ENCODE results near the gene TIMP2. TPM values are rescaled to one million over a fixed set of nuclear protein-coding genes. Genes with fewer than 3 reads are reported as not detected.

The TIMP2 gene
- total RNA-seq, 1 experiment from 2014 or later = 24.8 TPM

DNA sequence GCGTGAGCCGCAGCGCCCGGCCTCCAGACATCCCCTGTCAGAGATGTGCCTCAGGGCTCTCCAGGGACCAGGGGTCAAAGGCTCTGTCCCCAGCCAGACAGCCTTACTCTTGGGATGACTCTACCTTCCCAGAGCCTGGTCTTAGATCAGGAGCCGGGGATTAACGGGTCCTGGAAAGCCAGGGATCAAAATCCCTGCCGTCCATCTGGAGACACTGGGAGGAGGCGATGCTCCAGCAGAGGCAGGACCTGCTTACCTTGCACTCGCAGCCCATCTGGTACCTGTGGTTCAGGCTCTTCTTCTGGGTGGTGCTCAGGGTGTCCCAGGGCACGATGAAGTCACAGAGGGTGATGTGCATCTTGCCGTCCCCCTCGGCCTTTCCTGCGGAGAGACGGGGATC, 67.9 kb downstream of the TIMP2 start:
- no peak for DNase-seq (ENCODE audit: unreplicated experiment)
- ChIA-PET POLR2A (no interaction called here), CTCF (no interaction called here)
- H3K4me3 Mint-ChIP-seq (ENCODE audit: unreplicated experiment) = no peak overlapping the region
- H3K4me1 Mint-ChIP-seq (ENCODE audit: insufficient read depth, unreplicated experiment) = peaks cover 14% of the 10 kb centered on the region
- H3K27ac Mint-ChIP-seq (ENCODE audit: low read depth, unreplicated experiment) = no peak overlapping the region
- H3K36me3 Mint-ChIP-seq (ENCODE audit: insufficient read depth, unreplicated experiment) = peaks cover 8% of the 10 kb centered on the region
- intact Hi-C loops (cut with micrococcal nuclease) = no loop called here
- TF ChIP-seq, protein P1, sequence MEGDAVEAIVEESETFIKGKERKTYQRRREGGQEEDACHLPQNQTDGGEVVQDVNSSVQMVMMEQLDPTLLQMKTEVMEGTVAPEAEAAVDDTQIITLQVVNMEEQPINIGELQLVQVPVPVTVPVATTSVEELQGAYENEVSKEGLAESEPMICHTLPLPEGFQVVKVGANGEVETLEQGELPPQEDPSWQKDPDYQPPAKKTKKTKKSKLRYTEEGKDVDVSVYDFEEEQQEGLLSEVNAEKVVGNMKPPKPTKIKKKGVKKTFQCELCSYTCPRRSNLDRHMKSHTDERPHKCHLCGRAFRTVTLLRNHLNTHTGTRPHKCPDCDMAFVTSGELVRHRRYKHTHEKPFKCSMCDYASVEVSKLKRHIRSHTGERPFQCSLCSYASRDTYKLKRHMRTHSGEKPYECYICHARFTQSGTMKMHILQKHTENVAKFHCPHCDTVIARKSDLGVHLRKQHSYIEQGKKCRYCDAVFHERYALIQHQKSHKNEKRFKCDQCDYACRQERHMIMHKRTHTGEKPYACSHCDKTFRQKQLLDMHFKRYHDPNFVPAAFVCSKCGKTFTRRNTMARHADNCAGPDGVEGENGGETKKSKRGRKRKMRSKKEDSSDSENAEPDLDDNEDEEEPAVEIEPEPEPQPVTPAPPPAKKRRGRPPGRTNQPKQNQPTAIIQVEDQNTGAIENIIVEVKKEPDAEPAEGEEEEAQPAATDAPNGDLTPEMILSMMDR (IDR thresholded peaks at IDR 0.05; ENCODE audit: unreplicated experiment) = no peak
- no peaks in the 10 kb centered on the region for H3K27me3 Mint-ChIP-seq (ENCODE audit: insufficient read depth, unreplicated experiment)
- no peaks in the 10 kb centered on the region for H3K9me3 Mint-ChIP-seq (ENCODE audit: unreplicated experiment)
- BruUV-seq (replicated peaks) = no TSS peak

DNA sequence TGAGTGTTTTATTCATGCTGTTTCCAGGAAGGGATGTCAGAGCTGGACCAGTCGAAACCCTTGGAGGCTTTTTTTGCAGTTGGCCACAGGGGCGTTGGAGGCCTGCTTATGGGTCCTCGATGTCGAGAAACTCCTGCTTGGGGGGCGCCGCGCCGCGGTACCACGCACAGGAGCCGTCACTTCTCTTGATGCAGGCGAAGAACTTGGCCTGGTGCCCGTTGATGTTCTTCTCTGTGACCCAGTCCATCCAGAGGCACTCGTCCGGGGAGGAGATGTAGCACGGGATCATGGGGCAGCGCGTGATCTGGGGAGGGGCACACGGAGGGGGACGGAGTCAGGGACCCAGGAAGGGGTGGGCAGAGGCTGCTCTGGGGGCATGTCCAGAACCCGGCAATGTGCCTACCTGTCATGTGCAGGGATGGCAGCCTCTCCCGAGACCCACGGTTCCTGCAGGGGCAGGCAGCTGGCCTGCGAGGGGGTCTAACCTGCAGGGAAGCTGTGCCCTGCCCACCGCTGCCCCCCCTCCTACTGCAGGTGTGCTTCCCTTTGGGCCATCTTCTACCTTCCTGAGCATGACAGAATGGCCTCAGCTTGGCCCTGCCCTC, 69.5 kb downstream of the TIMP2 start:
- no peak for DNase-seq (ENCODE audit: unreplicated experiment)
- Mint-ChIP-seq H3K27ac (ENCODE audit: low read depth, unreplicated experiment) (no peak overlapping the region), H3K4me1 (ENCODE audit: insufficient read depth, unreplicated experiment) (no peaks in the 10 kb centered on the region), H3K36me3 (ENCODE audit: insufficient read depth, unreplicated experiment) (peaks cover 17% of the 10 kb centered on the region), H3K4me3 (ENCODE audit: unreplicated experiment) (no peak overlapping the region), H3K9me3 (ENCODE audit: unreplicated experiment) (no peaks in the 10 kb centered on the region), H3K27me3 (ENCODE audit: insufficient read depth, unreplicated experiment) (no peaks in the 10 kb centered on the region)
- no TSS peak for BruUV-seq (replicated peaks)
- POLR2A ChIA-PET = no interaction called here
- intact Hi-C loops (cut with micrococcal nuclease) = no loop called here
- TF ChIP-seq, protein P1 (IDR thresholded peaks at IDR 0.05; ENCODE audit: unreplicated experiment) = no peak
- CTCF ChIA-PET = interaction anchor here (0.8 kb wide), 1 partner anchor 10 kb away, joined by 3 read pairs; no protein-coding TSS in a partner anchor

DNA sequence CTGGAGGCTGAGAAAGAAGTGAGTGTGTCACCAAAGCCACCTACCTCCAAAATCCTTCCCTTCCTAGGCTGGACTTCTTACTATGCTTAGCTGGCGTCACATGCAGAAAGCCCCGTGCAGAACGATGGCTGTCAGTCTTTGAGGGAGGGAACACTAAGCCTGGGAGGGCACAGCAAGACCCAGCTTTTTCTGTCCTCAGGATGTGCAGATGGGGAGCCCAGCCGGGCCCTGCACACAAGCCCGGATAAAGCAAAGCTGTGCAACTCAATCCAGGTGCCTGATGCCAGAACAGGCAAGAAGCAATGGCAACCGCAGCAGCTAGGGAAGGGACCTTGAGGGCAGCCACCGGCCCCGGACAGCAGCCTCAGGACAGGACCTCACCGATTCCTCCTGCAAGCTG, 70.7 kb downstream of the TIMP2 start:
- H3K27ac Mint-ChIP-seq (ENCODE audit: low read depth, unreplicated experiment) = no peak overlapping the region
- no TSS peak for BruUV-seq (replicated peaks)
- ChIA-PET POLR2A (no interaction called here), CTCF (interaction anchor here (1.1 kb wide), 1 partner anchor 105 kb away, joined by 4 read pairs; no protein-coding TSS in a partner anchor)
- TF ChIP-seq, protein P1 (IDR thresholded peaks at IDR 0.05; ENCODE audit: unreplicated experiment) = no peak
- no peaks in the 10 kb centered on the region for H3K27me3 Mint-ChIP-seq (ENCODE audit: insufficient read depth, unreplicated experiment)
- no peaks in the 10 kb centered on the region for H3K4me1 Mint-ChIP-seq (ENCODE audit: insufficient read depth, unreplicated experiment)
- no peak for DNase-seq (ENCODE audit: unreplicated experiment)
- peaks cover 17% of the 10 kb centered on the region for H3K36me3 Mint-ChIP-seq (ENCODE audit: insufficient read depth, unreplicated experiment)
- no peaks in the 10 kb centered on the region for H3K9me3 Mint-ChIP-seq (ENCODE audit: unreplicated experiment)
- no peak overlapping the region for H3K4me3 Mint-ChIP-seq (ENCODE audit: unreplicated experiment)
- intact Hi-C loops (cut with micrococcal nuclease) = no loop called here

DNA sequence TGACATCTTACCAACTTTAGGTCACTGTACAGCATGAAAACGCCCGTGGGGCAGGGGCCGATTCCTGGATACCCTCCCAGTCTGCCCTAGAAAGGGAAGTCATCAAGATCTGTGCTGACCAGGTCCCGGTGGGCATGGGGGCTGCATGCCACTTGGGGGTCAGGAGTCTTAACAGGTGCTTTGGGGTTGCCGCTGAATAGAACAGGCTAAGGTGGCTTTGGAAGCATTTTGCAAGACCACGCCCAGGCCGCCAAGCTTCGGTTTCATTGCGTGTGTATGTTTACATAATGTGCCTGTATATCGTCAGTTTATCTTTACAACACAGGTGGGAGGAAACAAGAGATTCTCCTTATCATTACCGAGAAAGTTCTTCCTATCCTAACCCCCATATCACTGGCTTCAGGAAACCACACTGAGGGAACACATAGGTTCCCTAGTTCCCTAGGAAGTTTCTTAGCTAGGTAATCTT, 71.2 kb downstream of the TIMP2 start:
- H3K9me3 Mint-ChIP-seq (ENCODE audit: unreplicated experiment) = no peaks in the 10 kb centered on the region
- ChIA-PET POLR2A (interaction anchor here (0.7 to 1.8 kb wide), 2 partner anchors 12 to 884 kb away, joined by 3 to 5 read pairs; no protein-coding TSS in a partner anchor), CTCF (interaction anchor here (1.1 kb wide), 1 partner anchor 106 kb away, joined by 4 read pairs; no protein-coding TSS in a partner anchor)
- H3K27me3 Mint-ChIP-seq (ENCODE audit: insufficient read depth, unreplicated experiment) = no peaks in the 10 kb centered on the region
- intact Hi-C loops (cut with micrococcal nuclease) = no loop called here
- DNase-seq (ENCODE audit: unreplicated experiment) = no peak
- H3K4me3 Mint-ChIP-seq (ENCODE audit: unreplicated experiment) = no peak overlapping the region
- no peak overlapping the region for H3K27ac Mint-ChIP-seq (ENCODE audit: low read depth, unreplicated experiment)
- no TSS peak for BruUV-seq (replicated peaks)
- H3K36me3 Mint-ChIP-seq (ENCODE audit: insufficient read depth, unreplicated experiment) = peaks cover 17% of the 10 kb centered on the region
- H3K4me1 Mint-ChIP-seq (ENCODE audit: insufficient read depth, unreplicated experiment) = no peaks in the 10 kb centered on the region
- TF ChIP-seq, protein P1 (IDR thresholded peaks at IDR 0.05; ENCODE audit: unreplicated experiment) = no peak

Data from MCF 10A (cell line).